HepG2 (cell line): ENCODE measurements around the gene UNKL. TPM values are rescaled to one million over a fixed set of nuclear protein-coding genes. Genes with fewer than 3 reads are reported as not detected.
A peak's percentile ranks its signal among the peaks of the same experiment; 100 is the strongest.

ENCODE experiments used
- MAZ ChIP-seq, 2 experiments: sonication (generic) in 1 of 2; formaldehyde crosslinking in 1 of 2; IDR thresholded peaks; 2 replicates each; pipeline versions ENCODE4 v1.5.0 to v1.6.1; 2012 to 2020; ENCODE audit warnings: low read depth in 2 of 2, mild to moderate bottlenecking in 2 of 2, borderline replicate concordance in 1 of 2, improper control_type of control experiment in 1 of 2, low read length in 1 of 2, missing genetic modification reagents in 1 of 2, moderate library complexity in 1 of 2
- MEF2D ChIP-seq: sonication (generic); formaldehyde crosslinking; IDR thresholded peaks from 2 replicates; pipeline ENCODE4 v1.5.1; 2020; ENCODE audit warnings: mild to moderate bottlenecking, missing genetic modification reagents
- MTF2 ChIP-seq: sonication (generic); formaldehyde crosslinking; IDR thresholded peaks from 2 replicates; pipeline ENCODE4 v1.5.0; 2020; ENCODE audit warnings: missing genetic modification reagents, borderline replicate concordance
- NR2F1 ChIP-seq, 2 experiments: fragments of 450-650 bp in 1 of 2; formaldehyde crosslinking in 1 of 2; IDR thresholded peaks; 2 replicates each; pipeline versions ENCODE4 v1.5.0 to v1.6.1; 2016 to 2020; ENCODE audit warnings: mild to moderate bottlenecking in 1 of 2, missing compliant biosample characterization in 1 of 2, missing genetic modification reagents in 1 of 2, moderate library complexity in 1 of 2
- RFX1 ChIP-seq: fragments of 450-650 bp; IDR thresholded peaks from 2 replicates; pipeline ENCODE4 v1.6.1; 2017
- RFX3 ChIP-seq: IDR thresholded peaks from 2 replicates; pipeline ENCODE4 v1.6.1; 2016; ENCODE audit warnings: missing biosample characterization, missing genetic modification reagents
- ZNF224 ChIP-seq: sonication (generic); formaldehyde crosslinking; IDR thresholded peaks from 2 replicates; pipeline ENCODE4 v1.5.0; 2020; ENCODE audit warnings: mild to moderate bottlenecking, missing genetic modification reagents
- ZNF530 ChIP-seq: sonication (generic); formaldehyde crosslinking; IDR thresholded peaks from 2 replicates; pipeline ENCODE4 v1.5.0; 2020; ENCODE audit warnings: low read depth, mild to moderate bottlenecking, missing genetic modification reagents
- ZNF547 ChIP-seq: sonication (generic); formaldehyde crosslinking; IDR thresholded peaks from 2 replicates; pipeline ENCODE4 v1.5.1; 2020; ENCODE audit warnings: mild to moderate bottlenecking, missing genetic modification reagents
- ZNF709 ChIP-seq: sonication (generic); formaldehyde crosslinking; IDR thresholded peaks from 2 replicates; pipeline ENCODE4 v1.5.0; 2020; ENCODE audit warnings: mild to moderate bottlenecking, missing genetic modification reagents
- ZNF776 ChIP-seq: sonication (generic); formaldehyde crosslinking; IDR thresholded peaks from 2 replicates; pipeline ENCODE4 v1.4.0; 2020; ENCODE audit warnings: mild to moderate bottlenecking, missing genetic modification reagents
- polyA plus RNA-seq, 8 experiments: library from polyadenylated mRNA; depleted of rRNA in 3 of 8; stranded (reverse) in 7 of 8; unstranded in 1 of 8; fragments of >200 nt; fragmentation: Illumina TruSeq in 4 of 8; extraction: Trizol in 4 of 8; gene quantifications; 2 replicates each; pipeline versions ENCODE4 v1.2.1 to v1.2.3, GENCODE V29; 2011 to 2016; ENCODE audit warnings: low read depth in 4 of 8, missing spikeins in 1 of 8, mixed read lengths in 1 of 8; ENCODE audit not compliant: insufficient read depth in 1 of 8
- total RNA-seq, 5 experiments: library from RNA; depleted of rRNA; stranded (reverse); fragments of >200 nt; fragmentation: Illumina TruSeq; extraction: Trizol; gene quantifications; 2 replicates each; pipeline ENCODE4 v1.2.3, GENCODE V29; 2016; ENCODE audit warnings: low read depth in 1 of 5
- TF ChIP-seq, protein P1 (sequence below): IDR thresholded peaks from 2 replicates; pipeline ENCODE4 v1.6.1; 2016; ENCODE audit warnings: control low read depth
- TF ChIP-seq, protein P2 (sequence below): sonication (generic); formaldehyde crosslinking; IDR thresholded peaks from 2 replicates; pipeline ENCODE4 v1.8.1; 2023; ENCODE audit warnings: mild to moderate bottlenecking, missing genetic modification reagents
- TF ChIP-seq, protein P3 (sequence below): sonication (generic); formaldehyde crosslinking; IDR thresholded peaks from 2 replicates; pipeline ENCODE4 v1.5.0; 2020; ENCODE audit warnings: missing genetic modification reagents
- TF ChIP-seq, protein P4 (sequence below): sonication (generic); formaldehyde crosslinking; IDR thresholded peaks from 2 replicates; pipeline ENCODE4 v1.4.0; 2020; ENCODE audit warnings: mild to moderate bottlenecking, missing genetic modification reagents, borderline replicate concordance
- TF ChIP-seq, protein P5 (sequence below): IDR thresholded peaks from 2 replicates; pipeline ENCODE4 v1.6.1; 2016; ENCODE audit warnings: low read depth, borderline replicate concordance
- TF ChIP-seq, protein P6 (sequence below): sonication (generic); formaldehyde crosslinking; IDR thresholded peaks from 2 replicates; pipeline ENCODE4 v1.4.0; 2020; ENCODE audit warnings: missing genetic modification reagents, mild to moderate bottlenecking, borderline replicate concordance

Gene UNKL
- total and polyA plus RNA-seq, 2 of the 13 experiments (the other 11 are each of a cell fraction or from before 2014, with no cell fraction given) = 10.4 to 17.6 TPM

DNA sequence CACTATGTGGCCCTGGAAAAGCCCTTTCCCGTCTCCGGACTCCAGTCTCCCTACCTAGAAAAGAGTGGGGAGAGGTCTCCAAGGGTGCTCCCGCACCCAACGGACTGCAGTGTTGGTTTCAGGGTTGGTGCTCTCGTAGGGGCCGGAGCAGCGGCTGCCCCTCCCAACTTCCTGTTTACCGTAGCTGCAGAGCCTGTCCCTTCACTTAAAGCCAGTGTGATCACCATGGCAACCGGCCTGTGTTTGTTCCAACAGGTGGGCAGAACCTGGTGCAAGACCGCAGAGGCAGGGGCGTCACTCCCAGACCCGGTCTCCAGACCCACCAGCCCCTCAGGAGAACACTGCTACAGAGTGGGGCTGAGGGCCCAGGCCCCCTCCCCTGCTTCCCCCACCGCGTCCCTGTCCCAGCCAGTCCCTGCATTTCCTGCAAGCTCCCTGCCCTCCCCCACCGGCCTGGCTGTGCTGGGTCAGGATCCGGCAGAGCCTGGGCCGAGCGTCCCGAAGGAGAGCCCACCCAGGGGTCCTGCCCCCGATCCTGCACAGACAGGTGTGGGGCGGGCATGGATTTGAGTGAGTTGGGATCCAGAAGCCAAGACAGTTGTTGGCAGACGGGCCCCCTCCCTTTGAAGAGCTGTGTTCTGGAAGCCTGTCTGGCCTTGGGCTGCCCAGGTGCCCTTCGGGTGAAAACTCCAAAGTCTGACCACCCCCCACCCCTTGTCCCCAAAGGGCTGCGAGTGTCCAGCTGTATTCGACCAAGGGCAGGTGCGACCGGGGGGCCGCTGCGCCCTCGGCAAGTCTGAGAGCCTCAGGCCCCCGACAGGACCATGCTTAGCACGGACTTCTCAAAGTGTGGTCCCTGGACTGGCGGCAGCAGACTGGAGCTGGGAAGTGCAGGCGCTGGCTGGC is 82.5 kb downstream of the UNKL start (continued):
- TF ChIP-seq, protein P1, sequence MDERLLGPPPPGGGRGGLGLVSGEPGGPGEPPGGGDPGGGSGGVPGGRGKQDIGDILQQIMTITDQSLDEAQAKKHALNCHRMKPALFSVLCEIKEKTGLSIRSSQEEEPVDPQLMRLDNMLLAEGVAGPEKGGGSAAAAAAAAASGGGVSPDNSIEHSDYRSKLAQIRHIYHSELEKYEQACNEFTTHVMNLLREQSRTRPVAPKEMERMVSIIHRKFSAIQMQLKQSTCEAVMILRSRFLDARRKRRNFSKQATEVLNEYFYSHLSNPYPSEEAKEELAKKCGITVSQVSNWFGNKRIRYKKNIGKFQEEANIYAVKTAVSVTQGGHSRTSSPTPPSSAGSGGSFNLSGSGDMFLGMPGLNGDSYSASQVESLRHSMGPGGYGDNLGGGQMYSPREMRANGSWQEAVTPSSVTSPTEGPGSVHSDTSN (CRISPR knock-in tag) = no peak
- peak; percentile 52; the same call in 1 of the 2 replicates for TF ChIP-seq ZNF709 (CRISPR knock-in tag)
- TF ChIP-seq MAZ (IDR thresholded peaks at IDR 0.05; ENCODE audit: borderline replicate concordance, low read depth, low read length) = peak; percentile 63; the same call in 1 of the 2 replicates
- peak; percentile 62; the same call in 1 of the 2 replicates for TF ChIP-seq MAZ (CRISPR knock-in tag; IDR thresholded peaks at IDR 0.05; ENCODE audit: low read depth)
- TF ChIP-seq, protein P2, sequence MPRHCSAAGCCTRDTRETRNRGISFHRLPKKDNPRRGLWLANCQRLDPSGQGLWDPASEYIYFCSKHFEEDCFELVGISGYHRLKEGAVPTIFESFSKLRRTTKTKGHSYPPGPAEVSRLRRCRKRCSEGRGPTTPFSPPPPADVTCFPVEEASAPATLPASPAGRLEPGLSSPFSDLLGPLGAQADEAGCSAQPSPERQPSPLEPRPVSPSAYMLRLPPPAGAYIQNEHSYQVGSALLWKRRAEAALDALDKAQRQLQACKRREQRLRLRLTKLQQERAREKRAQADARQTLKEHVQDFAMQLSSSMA = no peak
- no peak for TF ChIP-seq ZNF530 (CRISPR knock-in tag)
- no peak for TF ChIP-seq ZNF547 (CRISPR knock-in tag)
- TF ChIP-seq MTF2 (CRISPR knock-in tag) = no peak
- TF ChIP-seq, protein P3, sequence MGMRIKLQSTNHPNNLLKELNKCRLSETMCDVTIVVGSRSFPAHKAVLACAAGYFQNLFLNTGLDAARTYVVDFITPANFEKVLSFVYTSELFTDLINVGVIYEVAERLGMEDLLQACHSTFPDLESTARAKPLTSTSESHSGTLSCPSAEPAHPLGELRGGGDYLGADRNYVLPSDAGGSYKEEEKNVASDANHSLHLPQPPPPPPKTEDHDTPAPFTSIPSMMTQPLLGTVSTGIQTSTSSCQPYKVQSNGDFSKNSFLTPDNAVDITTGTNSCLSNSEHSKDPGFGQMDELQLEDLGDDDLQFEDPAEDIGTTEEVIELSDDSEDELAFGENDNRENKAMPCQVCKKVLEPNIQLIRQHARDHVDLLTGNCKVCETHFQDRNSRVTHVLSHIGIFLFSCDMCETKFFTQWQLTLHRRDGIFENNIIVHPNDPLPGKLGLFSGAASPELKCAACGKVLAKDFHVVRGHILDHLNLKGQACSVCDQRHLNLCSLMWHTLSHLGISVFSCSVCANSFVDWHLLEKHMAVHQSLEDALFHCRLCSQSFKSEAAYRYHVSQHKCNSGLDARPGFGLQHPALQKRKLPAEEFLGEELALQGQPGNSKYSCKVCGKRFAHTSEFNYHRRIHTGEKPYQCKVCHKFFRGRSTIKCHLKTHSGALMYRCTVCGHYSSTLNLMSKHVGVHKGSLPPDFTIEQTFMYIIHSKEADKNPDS (CRISPR knock-in tag) = no peak
- TF ChIP-seq RFX3 (CRISPR knock-in tag) = peak; percentile 89
- TF ChIP-seq, protein P4, sequence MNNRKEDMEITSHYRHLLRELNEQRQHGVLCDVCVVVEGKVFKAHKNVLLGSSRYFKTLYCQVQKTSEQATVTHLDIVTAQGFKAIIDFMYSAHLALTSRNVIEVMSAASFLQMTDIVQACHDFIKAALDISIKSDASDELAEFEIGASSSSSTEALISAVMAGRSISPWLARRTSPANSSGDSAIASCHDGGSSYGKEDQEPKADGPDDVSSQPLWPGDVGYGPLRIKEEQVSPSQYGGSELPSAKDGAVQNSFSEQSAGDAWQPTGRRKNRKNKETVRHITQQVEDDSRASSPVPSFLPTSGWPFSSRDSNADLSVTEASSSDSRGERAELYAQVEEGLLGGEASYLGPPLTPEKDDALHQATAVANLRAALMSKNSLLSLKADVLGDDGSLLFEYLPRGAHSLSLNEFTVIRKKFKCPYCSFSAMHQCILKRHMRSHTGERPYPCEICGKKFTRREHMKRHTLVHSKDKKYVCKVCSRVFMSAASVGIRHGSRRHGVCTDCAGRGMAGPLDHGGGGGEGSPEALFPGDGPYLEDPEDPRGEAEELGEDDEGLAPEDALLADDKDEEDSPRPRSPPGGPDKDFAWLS = no peak
- TF ChIP-seq NR2F1 (CRISPR knock-in tag; IDR thresholded peaks at IDR 0.05) = no peak
- TF ChIP-seq RFX1 = peak; percentile 87
- TF ChIP-seq ZNF224 (CRISPR knock-in tag) = no peak
- TF ChIP-seq, protein P5, sequence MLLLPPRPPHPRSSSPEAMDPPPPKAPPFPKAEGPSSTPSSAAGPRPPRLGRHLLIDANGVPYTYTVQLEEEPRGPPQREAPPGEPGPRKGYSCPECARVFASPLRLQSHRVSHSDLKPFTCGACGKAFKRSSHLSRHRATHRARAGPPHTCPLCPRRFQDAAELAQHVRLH (CRISPR knock-in tag) = peak; percentile 30; the same call in 1 of the 2 replicates
- TF ChIP-seq, protein P6, sequence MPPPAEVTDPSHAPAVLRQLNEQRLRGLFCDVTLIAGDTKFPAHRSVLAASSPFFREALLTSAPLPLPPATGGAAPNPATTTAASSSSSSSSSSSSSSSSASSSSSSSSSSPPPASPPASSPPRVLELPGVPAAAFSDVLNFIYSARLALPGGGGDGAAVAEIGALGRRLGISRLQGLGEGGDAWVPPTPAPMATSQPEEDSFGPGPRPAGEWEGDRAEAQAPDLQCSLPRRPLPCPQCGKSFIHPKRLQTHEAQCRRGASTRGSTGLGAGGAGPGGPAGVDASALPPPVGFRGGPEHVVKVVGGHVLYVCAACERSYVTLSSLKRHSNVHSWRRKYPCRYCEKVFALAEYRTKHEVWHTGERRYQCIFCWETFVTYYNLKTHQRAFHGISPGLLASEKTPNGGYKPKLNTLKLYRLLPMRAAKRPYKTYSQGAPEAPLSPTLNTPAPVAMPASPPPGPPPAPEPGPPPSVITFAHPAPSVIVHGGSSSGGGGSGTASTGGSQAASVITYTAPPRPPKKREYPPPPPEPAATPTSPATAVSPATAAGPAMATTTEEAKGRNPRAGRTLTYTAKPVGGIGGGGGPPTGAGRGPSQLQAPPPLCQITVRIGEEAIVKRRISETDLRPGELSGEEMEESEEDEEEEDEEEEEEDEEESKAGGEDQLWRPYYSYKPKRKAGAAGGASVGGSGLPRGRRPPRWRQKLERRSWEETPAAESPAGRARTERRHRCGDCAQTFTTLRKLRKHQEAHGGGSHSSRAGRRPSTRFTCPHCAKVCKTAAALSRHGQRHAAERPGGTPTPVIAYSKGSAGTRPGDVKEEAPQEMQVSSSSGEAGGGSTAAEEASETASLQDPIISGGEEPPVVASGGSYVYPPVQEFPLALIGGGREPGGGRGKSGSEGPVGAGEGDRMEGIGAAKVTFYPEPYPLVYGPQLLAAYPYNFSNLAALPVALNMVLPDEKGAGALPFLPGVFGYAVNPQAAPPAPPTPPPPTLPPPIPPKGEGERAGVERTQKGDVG = peak; percentile 20; the same call in 1 of the 2 replicates
- TF ChIP-seq MEF2D = peak; percentile 57; the same call in 1 of the 2 replicates
- no peak for TF ChIP-seq ZNF776 (CRISPR knock-in tag)
